Thyroid gland (tissue), 4 donors: ENCODE measurements around the gene TBC1D3B.
"Not testable (repeated sequence)": the region's sequence is repeated elsewhere in the genome, so short reads cannot be mapped to it uniquely, and the experiment has no call there.

Source experiments
- POLR2A ChIP-seq, 2 donors: fragments of 450-650 bp; IDR thresholded peaks; one replicate each; pipeline ENCODE4 v1.6.1; 2017; ENCODE audit warnings: antibody characterized with exemption in 2 of 2, mild to moderate bottlenecking in 2 of 2, moderate library complexity in 1 of 2
- TF ChIP-seq, protein P1 (sequence below), 6 experiments: fragments of 200-600 bp in 3 of 6; fragments of 450-650 bp in 3 of 6; sonication (generic) in 3 of 6; IDR thresholded peaks; one replicate each; pipeline ENCODE4 v1.5.1; 2016 to 2019; ENCODE audit warnings: antibody characterized with exemption in 6 of 6, mild to moderate bottlenecking in 2 of 6, inconsistent platforms in 1 of 6, moderate library complexity in 1 of 6

DNA sequence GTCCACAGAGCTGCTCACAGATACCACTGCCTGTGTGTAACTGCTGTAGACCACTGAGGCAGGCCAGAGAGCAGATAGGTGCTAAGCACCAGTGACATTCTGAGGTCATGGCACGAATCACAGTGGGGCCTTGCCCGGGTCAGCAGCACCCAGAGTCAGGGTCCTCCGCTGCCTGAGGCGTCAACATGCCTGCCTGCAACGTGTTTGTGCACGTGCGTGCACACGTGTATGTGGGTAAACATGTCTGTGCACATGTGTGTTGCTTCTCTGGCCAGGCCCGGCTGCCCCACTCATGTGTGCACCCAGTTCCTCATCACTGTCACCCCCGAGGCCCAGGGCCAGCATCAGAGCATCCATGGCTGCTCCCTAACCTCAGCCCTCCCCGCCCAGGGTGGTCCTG lies at the start of gene TBC1D3B:
- TF ChIP-seq, protein P1, sequence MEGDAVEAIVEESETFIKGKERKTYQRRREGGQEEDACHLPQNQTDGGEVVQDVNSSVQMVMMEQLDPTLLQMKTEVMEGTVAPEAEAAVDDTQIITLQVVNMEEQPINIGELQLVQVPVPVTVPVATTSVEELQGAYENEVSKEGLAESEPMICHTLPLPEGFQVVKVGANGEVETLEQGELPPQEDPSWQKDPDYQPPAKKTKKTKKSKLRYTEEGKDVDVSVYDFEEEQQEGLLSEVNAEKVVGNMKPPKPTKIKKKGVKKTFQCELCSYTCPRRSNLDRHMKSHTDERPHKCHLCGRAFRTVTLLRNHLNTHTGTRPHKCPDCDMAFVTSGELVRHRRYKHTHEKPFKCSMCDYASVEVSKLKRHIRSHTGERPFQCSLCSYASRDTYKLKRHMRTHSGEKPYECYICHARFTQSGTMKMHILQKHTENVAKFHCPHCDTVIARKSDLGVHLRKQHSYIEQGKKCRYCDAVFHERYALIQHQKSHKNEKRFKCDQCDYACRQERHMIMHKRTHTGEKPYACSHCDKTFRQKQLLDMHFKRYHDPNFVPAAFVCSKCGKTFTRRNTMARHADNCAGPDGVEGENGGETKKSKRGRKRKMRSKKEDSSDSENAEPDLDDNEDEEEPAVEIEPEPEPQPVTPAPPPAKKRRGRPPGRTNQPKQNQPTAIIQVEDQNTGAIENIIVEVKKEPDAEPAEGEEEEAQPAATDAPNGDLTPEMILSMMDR (IDR thresholded peaks at IDR 0.05) = not testable (repeated sequence)
- not testable (repeated sequence) for TF ChIP-seq POLR2A (IDR thresholded peaks at IDR 0.05)
